Measurements from ENCODE around the gene JPH3.
A peak's percentile ranks its signal among the peaks of the same experiment; 100 is the strongest.
"Not testable (repeated sequence)": the region's sequence is repeated elsewhere in the genome, so short reads cannot be mapped to it uniquely, and the experiment has no call there.

JPH3 gene

DNA sequence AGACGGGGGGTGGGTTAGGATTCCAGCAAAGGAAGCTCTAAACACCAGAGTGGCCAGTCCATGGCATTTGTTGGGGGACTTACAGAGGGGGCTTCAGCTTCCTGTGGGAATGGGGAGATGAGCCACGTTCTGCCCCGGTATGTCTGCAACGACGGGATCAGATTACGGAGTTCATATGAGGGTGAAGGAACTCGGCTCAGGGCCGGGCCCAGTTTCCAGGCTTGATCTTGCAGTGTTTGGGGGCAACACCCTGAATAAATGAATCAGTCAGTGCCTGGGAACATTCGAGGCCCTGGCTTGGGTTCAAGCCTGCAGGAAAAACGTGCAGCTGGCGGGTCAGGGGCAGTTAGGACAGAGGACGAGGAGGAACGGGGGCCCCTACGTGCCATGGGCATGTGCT is 54.0 kb downstream of the JPH3 start:
- no peak for ATAC-seq

DNA sequence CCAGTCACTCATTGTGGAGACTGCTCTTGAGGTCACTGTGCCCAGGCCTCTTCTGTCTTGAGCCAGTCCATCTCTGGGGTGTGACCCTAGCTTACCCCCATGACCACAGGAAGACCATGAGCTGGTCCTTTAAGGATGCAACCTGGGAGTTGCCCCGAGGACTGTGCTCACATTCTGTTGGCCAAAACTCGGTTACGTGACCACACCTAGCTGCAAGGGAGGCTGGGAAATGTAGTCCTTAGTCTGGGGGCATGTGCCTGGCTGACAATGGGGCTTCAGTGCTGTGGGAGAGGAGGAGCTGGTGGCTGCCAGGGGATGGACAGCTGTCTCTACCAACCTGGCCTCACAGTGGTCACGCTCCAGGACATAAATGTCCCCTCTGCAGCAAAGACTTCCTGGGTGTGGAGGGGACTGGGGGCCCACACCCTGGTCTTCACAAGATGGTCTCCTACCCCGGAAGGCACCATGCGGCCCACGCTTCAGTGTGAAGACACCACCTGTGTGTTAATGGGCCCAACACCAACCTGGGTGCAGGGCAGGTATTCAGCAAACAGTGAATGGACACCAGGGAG is 55.4 kb downstream of the JPH3 start:
- no peak for ATAC-seq

DNA sequence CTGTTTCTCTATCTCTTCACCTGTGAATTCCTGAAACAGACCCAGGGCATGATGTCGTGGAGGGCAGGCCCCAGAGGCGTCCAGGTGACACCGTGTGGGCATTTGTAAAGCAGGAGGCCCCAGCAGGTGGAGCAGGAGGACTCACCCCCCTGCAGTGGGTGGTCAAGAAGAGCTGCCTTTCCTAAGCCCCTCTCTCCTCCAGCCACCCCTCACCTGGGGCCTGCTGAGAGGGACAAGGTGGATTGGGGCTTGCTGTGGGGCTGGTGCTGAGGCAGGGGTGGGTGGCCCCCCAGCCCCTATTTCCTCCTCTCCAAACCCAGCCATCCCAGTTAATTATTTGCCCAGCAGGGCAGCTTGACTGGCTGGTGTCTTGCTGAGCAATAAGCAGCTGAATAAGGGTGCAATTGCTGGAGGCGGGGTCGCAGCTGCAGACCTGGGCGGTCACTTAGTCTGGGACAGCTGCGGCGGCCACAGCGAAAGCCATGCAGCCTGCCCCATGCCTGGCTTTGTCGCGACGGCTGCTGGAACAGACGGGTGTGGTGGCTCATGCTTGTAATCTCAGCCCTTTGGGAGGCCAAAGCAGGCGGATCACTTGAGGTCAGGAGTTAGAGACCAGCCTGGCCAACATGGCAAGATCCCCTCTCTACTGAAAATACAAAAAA is 56.4 kb downstream of the JPH3 start:
- no peak for ATAC-seq

DNA sequence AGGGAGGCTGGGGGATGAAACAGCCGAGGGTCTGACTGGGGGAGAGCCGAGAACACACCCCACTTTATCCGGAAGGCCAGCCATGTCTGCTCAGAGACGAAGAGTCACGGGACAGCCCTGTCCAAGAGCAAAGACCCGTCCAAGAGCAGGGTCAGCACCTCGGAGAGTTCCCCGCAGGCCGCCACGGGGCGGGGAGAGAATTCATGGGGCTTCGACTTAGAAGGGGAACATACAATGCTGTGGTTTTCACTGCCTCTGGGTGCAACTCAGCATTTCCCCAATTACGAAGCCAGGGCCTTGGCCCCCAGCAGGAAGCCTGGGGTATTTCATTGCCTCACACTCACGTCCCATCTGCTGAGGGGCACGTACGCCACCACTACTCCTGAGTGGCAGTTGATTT is 59.3 kb downstream of the JPH3 start:
- ATAC-seq = peak; percentile 25 to 33

DNA sequence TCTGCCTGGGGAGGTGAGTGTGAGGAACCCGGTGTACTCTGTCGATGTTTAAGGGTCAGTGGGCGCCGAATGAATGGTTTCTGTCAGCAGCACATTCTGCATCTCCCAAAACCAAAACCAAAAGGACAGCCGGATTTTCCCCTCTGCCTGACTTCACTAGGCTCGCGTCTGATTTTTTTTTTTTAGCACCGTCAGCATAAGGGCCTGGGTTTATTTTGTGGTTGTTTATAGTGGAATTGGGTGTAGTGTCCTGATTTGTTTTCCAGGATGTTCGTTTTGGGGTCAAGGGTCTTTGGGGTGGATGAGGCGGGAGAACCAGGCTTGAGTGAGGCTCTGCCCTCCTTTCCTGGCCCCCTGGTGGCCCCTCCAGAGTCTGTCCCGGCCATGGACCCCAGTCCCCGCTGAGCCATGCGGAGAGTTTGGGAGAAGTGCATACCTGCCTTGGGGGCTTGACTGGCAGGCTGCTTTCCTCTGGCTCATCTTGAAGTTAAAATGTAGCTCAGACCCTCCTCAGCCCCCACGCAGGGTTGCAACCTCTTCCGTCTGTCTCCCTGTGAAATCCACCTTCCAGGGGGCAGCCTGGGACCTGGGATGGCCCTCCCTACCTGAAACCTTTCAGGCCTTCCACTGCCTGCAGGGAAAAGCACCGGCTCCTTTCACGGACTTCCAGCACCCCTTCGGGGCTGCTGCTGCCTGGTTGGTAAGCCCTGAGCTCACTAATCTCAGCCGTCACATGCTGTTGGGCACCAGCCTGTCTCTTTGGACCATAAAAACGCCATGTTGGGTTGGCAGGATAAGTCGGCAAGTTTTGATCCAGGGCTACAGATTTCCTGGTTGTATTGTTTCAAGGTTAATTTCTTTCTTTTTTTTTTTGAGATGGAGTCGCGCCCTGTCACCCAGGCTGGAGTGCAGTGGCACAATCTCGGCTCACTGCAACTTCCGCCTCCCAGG is 60.2 kb downstream of the JPH3 start:
- ATAC-seq = no peak

DNA sequence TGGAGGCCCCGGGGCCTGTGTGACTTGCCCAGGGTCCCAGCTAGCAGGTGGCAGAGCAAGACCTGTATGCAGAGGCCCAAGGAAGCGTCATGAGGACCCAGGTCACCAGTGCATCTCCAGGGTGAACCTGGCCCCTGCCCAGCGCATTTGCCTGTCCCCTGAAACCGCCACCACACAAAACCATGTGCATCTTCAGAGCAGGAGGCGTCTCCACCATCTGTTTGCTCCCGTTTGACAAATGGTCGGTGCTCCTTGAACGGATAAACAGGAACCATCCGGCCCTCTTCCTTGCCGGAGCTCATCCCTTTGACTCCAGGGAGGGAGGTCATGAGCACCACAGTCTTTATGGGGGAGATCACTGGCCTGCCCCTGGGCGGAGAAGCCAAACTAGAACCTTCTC is 62.5 kb downstream of the JPH3 start:
- no peak for ATAC-seq

DNA sequence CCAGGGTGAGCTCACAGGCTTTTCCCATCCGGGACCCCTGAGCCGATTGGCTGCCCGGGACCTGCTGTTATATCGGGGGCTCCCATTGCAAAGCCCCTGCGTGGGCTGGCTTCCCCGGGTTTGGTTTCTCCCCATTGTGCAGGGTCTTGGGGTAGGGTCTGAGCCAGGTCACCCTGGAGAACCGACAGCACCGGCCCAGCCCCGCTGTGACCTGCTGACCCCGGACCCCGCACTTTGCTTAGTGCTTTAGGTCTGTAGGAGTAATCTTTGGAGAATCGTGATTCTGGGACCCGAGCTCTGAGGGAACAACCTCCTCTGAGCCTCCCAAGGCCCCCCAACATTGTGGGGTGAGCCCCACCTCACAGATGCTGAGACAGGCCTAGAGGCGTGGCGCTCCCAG is 62.9 kb downstream of the JPH3 start:
- no peak for ATAC-seq

DNA sequence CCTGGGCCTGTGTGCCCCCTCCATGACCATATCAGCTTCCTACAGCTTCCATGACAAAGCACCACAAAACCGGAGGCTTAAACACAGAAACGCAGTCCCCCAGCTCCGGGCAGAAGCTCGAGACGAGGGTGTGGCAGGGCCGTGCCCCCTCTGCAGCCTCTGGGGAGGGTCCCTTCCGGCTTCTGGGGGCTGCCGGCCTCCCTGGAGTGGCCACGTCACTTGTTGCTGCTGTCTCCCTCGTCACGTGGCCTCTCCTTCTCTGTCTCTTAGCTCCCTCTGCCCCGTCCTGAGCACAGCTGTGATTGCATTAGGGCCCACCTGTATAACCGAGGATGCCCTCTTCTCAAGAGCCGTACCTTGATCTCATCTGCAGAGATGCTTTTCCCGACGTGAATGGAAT is 64.6 kb downstream of the JPH3 start:
- ATAC-seq = no peak

DNA sequence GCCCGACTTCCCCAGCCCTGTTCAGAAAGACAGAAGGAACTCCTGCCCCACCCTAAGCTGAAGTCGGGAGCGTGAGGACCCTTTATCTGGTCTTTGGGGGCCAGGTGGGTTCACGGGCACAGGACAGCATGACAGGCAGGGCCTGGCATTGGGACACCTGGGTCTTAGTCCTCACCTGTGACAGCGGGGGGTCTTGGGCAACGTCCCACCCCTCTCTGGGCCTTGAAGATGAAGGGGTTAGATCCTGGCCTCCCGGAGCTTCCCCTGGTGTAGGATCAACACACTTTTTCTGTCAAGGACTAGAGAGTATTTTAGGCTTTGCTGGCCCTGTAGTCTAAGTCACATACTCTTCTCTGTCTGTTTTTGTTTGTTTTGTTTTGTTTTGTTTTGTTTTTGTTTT is 65.1 kb downstream of the JPH3 start:
- no peak for ATAC-seq

DNA sequence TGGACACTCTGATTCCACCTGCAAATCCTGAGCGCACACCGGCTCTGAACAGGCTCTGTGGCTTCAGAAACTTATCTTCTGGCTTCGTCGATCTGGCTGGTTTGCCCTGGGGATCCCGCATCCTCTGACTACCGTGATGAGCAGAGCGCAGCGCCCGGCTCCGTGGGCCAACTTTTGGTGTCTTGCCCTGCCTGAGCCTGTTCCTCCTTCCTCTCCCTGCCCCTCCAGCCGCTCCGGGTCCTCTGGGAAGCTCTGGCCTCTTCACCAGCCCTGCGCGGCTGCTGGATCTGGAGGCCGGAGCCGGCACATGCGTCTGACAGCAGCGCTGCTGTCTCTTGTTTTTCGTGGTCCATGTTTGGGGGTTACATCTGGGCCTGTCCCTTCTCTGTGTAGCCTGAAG is 65.6 kb downstream of the JPH3 start:
- no peak for ATAC-seq

DNA sequence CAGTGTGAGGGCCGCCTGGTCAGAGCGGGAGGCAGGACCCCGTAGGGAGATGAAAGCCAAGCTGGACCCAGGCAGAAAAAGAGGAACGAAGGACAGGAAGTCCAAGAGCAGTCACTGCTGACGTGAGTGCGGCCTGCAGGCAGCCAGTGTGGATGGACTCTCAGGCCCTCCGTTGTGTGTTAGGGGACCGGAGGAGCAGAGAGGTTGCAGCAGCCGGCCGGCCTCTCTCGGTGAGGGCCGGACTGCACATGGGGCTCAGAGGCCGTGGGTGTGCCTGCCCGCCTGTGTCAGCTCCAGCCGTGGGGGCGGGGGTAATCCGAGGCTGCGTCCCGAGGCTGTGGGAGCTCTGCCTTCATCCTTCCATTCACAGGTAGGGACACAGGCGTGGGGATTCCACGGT is 67.4 kb downstream of the JPH3 start:
- ATAC-seq = no peak

DNA sequence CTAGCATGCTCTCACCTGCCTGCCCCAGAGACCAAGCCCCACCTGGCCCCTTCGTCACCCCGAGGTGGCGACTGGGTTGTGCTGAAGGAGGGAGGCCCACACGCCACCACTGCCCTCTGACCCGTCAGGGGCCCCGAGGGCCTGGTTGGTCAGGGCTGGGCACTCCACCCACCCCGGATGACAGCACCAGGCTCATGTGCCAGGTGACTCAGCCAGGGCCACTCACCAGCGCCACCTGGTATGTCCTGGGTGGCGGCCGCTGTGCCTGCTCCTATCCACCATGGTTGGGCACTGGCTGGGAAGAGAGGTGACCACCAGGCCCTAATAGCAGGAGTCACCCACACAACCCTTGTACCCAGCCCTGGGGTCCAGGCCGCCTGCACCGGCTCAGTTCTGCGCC is 68.9 kb downstream of the JPH3 start:
- no peak for ATAC-seq

DNA sequence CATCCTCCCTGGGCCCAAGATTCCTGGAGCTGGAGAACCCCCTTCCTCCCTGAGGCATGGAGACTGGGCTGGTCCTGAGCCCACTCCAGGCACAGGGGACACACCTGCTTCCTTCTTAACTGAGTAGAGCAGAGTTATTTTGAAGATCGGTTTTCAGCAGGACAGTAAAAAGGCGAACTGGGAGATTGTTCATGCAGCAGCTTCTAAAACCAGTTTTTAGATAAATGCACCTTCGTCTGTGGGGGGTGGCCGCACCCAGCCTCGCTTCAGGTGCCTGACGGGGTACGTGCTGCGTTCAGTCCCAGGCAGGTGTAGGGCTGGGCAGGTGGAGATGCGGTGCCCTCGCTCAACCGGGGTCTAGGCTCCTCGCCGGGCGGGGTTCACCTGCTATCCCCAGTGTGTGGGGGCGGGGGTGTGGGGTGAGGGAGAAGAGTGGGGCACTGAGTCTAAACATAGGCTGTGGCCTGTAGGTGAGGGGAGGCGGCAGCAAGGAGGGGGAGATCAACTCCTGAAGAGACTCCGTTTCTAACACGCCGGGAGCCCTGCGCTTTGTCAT is 69.5 kb downstream of the JPH3 start:
- ATAC-seq = no peak

DNA sequence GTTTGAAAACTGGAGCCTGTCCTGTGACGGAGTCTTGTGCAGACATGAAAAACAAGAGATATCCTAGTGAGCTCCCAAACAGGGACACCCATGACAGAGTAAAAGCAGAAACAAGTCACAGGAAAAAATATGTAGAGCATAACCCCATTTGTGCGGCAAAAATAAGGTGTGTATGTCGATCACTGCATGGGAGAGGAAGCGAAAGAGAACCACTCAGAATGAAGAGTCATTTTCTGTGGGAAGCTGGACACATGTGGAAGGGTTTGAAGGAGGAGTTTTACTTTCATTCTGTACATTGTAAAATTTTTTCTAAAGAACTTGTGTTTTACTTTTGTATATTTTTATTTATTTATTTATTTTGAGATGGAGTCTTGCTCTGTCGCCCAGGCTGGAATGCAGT is 72.1 kb downstream of the JPH3 start:
- peak in 1 of 2 donors; percentile 38 for ATAC-seq

DNA sequence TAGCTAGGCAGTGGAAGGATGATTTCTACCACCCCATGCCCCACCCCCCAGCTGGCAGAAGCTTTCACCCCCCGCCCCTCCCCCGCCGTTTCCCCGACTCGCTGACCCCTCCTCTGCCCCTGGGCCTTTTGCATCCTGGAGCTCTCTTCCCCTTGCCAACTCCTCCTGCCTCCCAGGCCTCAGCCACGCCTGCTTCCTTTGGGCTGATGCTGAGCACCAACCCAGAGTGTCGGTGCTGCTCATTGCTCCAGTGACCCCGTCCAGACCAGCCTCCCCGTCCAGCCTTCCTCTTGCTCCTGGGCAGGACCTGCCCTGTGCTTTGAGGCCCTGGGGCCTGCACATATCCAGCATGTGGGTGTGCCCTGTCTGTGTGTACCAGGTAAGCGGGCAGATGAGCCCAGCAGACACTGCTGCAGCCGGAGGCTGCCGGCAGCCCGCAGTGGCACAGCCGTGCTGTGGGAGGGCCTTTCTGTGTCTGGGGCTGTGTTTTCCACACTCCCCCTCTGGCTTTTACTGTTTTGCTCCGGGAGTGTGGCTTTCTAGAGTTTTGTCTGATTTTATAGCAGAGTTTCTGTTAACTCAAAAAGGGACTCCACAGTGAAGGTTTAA is 72.9 kb downstream of the JPH3 start:
- no peak for ATAC-seq

DNA sequence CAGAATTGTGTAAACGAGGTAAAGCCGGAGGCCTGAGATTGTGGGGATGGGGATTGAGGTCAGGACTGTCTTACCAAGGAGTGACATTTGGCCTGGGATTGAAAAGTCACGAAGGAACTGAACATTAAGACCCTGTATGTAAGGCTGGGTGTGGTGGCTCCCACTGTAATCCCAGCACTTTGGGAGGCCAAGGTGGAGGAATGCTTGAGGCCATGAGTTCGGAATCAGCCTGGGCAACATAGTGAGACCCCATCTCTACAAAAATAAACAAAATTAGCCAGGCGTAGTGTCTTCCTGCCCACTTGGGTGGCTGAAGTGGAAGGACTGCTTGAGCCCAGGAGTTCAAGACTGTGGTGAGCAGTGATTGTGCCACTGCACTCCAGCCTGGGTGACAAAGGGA is 75.5 kb downstream of the JPH3 start:
- no peak for ATAC-seq

DNA sequence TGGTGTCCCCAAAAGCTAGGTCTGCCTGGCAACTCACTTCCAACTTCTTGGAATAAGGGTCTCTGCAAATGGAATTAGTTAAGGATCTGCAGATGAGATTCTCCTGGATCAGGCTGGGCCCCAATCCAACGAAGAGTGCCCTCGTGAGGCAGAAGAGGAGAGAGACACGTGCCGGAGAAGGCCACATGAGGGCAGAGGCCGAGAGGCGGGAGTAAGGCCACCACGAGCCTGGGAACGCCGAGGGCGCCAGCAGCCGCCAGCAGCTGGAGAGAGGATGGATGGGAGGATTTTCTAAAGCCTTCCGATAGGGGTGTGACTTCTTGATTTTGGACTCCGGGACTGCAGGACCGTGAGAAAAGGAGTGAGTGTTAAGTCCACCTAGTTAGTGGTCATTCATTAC is 76.3 kb downstream of the JPH3 start:
- ATAC-seq = no peak

DNA sequence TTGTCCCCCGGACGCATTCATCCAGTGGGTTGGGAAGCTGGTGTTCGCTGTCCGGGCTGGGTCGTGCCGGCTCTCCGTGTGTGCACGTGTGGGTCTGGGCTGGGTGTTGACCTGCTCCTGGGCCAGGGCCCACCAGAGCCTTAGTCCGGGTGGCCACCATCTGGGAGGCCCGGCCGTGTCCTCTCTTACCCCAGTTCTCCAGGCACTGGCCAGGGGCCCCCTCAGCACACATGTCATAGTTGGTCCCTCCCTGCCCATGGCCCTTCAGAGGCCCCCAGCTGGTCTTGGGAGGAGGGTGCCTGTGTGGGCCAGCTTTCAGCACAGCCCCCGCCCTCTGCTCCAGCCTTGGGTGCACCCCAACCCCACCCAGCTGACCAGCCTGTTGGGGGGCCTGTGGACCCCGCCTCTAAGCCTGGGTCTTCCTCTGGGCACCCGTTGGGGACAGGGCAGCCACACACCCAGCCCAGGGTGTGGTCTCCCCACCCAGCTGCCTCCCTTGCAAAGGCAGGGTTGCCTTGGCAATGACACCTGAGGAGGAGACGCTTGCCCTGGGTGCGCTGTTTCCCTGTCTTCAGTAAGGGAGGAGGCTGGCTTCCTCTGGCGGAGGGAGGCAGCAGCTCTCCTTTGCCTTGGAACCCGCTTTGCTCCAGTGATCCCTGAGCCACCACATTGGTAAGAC is 77.4 kb downstream of the JPH3 start:
- ATAC-seq = no peak

DNA sequence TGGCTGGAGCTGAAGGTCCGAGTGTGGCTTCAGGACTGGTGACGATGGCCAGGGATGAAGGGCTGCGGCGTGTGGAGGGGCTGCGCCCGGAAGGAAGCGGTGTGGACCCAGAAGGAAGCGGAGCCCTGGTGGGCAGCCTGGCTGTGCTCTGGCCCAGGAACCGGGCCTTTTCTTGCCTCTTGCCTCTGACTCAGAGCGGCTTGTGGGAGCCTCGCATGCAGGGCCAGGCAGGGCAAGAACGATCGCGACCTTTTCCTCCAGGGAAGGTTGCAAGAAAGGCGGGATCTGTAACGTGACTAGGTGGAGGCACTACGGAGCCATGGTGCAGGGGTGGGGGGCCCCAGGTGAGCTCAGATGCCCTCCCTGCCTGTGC is 78.0 kb downstream of the JPH3 start:
- ATAC-seq = no peak

DNA sequence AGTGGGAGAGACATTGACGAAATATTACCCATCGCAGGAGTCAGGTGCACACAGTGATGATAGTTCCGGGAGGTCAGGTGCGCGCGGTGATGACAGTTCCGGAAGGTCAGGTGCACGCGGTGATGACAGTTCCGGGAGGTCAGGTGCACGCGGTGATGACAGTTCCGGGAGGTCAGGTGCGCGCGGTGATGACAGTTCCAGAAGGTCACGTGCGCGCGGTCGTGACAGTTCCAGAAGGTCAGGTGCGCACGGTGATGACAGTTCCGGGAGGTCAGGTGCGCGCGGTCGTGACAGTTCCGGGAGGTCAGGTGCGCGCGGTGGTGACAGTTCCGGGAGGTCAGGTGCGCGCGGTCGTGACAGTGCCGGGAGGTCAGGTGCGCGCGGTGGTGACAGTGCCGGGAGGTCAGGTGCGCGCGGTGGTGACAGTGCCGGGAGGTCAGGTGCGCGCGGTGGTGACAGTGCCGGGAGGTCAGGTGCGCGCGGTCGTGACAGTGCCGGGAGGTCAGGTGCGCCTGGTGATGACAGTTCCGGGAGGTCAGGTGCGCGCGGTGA is 78.8 kb downstream of the JPH3 start:
- ATAC-seq = not testable (repeated sequence)

DNA sequence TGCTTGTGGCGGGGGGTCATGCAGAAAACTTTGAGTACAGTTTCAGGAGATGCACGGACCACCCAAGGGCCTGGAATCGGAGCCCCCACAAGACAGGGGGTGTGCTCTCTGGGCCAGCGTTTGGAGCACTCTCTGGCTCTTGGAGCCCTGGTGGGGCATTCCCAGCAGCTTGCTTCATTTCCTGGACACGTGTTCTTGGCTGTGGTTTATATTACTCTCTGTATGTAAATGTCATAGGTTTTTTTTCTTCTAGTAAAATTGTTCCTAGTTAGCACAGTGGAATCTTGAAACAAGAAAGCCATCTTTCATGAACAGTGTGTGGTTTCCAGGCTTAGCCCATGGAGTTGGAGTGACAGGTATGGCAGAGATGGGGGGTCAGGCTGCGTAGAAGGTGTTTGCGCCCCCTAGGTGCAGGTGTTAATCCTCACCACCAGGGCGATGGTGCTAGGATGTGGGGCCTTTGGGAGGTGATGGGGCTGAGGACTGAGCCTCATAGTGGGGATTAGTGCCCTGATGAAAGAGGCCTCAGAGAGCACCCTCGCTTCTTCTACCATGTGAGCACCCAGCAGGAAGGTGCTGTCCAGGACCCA is 79.8 kb downstream of the JPH3 start:
- ATAC-seq = peak in 1 of 2 donors; percentile 48

DNA sequence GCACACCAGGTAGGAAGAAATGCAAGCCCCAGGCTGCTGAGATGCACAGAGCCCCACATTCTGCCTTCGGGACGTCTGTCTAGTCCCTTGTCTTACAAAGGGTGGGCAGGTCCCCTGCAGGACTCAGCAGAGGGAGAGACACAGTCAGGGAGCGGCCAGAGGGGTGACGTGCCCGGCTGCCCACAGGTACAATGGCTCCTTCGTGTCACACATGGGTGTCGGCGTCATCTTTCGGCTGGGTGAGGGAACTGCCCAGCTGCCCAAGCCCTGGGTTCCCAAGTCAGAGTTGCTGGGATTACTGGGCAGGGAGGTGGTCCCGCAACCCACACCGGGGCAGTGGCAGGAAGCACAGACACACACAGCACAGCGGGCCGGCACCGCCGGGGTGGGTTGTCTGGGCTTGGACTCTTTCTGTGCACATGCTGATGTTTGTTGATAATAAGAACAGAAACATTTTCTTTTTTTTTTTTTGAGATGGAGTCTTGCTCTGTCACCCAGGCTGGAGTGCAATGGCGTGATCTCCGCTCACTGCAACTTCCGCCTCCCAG is 80.6 kb downstream of the JPH3 start:
- no peak for ATAC-seq
